ENCODE results near the gene QPCT.

Gene QPCT

DNA sequence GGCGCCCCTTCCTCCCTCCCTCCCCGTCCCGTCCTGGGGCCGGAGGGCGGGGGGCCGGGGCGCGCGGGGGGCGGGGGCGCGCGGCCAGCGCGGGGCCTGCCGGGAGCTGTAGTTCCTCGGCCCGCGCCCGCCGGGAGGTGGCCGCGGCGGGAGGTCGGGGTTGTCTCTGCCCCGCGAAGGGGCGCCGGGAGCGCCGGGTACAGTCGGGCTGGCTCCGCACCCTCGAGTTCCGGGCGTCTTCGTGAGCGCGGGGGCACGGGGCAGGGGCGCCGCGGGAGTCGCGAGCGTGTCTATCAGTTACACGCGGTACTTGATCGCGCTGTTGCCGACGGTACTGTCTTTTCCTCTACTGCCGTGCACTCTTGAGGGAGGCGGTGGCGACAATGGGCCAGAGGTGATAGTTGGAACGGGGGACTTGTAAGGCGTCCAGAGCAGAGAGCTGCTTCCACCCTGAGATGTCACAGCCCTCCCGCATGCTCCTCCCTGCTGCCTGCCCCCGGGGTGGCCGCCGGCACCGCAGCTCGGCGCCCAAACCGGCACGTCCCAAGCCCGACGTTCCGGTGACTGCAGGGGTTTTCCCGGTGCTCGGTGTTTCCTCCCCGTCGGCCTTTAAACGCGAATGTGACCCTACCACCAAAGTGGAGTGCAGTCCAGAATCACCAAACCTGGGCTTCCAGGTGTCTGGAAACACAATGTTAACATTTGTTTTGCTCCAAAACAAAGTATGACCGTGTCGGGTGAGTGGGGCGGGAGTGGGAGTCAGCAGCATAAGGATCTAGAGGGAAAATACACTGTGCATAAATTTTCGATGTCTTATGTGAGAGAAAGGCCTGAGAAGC is 19.4 kb upstream of the QPCT start, which contains the start of gene PRKD3:
PRKD3 (minus strand) TSS at position 48 of the 839 bp plus-strand sequence. CDS start 8,309 bp downstream, outside the sequence.
- in situ Hi-C loops (cut with MboI; ENCODE audit: low sequenced_read_pairs), result no loop called here

DNA sequence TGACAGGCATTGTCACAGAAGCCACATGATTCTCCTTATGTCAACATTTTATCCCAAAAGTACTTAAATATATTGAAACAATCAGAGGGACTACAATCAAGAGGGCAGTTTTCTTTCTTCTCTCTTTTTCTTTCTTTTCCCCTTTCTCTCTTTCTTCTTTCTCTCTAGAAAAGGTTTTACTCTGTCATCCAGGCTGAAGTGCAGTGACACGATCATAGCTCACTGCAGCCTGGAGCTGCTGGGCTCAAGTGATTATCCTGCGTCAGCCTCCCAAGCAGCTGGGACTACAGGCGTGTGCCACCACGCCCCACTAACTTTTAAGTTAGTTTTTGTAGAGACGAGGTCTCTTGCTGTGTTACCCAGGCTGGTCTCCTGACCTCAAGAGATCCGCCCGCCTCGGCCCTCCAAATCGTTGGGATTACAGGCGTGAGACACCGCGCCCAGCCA is 18.8 kb upstream of the QPCT start:
- in situ Hi-C loops (cut with MboI; ENCODE audit: low sequenced_read_pairs), result no loop called here

DNA sequence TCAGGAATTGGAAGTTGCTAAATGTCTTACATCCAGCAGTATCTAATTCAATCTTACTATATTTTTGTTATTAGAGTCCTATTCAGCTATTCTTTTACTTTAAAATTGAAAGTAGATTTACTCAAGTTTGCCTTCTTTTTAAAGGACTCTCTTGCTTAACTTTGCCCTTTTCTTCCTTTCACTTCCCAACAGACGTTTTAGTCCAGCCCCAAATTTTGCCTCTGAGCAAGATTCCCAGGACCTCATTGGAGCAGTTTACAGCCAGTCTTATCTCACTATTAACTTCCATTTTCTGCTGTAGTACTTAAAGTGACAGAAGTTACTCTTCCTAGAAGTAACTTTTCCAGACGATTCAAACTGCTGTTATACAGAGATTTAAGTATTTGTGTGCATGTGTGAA is 18.1 kb upstream of the QPCT start:
- in situ Hi-C loops (cut with MboI; ENCODE audit: low sequenced_read_pairs), result no loop called here

DNA sequence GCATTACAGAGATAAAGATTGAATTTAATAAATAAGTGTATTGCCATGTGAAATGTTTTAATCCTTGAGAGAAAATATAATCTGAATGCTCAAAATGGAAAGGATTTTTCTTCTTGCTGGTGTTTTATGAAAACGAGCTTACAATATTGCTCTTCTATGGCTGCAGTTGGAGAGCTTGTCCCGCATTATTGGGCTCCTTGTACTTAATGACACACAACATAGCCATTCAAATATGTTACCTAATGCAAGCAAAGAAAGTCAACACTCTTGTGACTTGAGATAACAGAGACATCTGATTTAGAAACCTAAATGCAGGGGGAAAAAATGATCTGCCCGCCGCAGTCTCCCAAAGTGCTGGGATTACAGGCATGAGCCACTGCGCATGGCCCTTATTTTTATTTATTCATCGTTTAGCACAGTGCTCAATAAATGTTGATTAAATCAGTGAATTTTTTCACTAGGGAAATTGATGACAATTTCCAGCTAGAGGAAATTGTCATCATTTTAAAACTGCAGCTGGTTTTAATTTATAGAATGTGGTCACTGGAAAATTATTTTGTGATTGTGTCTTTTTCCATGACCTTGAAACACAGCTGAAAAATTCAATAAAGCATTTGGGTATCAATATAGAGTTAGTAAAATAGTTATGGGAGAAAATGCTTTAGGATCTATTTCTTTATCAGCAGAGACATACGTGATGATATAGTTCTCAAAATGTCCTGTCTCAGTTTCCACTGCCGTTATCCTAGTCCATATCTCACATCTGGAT is 17.4 kb upstream of the QPCT start:
- in situ Hi-C loops (cut with MboI; ENCODE audit: low sequenced_read_pairs), result no loop called here

DNA sequence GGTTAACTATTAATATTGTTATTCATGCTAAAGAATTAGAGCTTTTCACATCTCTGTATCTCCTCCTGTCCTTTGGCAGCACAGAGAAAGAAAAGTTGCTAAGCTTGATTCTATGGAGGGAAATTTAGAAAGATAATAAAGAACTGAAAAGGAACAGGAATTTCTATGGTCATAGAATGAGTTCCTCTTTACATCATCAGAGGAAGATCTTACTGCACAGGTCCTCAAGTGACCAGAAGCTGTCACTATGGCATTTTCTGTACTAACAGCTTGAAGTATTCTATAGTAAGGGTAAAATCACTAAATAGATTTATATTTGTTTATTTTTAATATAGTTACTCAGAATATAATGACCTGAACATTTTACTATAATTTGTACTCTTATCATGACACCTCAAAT is 13.7 kb upstream of the QPCT start:
- in situ Hi-C loops (cut with MboI; ENCODE audit: low sequenced_read_pairs), result no loop called here

DNA sequence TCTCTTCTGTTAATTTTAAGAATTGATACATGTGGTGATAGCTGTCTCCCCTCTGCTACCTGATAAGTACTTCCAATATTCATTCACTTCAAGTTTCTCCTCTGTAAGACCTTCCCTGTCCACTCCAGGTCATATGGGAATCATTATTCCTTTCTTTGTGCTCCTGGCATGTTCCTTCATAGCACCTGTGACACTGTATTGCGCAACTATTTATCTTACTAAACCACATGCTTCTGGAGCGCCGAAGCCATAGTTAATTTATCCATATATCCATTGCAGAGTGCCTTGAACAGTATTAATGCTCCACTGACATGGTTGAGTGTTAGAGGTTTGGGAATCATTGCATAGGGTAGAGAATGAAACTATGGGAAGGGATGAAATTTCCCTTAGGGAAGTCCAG is 11.9 kb upstream of the QPCT start:
- in situ Hi-C loops (cut with MboI; ENCODE audit: low sequenced_read_pairs), result no loop called here

DNA sequence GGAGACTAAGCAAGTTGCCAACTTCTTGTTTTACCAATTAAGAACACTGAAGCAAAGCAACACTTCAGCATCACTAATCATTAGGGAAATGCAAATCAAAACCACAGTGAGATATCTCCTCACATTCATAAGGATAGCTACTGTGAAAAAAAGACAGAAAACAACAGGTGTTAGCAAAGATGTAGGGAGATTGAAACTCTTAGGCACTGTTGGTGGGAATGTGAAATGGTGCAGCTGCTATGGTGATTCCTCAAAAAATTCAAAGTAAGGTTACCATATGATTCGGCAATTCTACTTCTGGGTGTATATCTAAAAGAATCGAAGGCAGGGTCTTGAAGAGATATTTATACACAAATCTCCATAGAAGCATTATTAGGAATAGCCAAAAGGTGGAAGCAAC is 11.2 kb upstream of the QPCT start:
- in situ Hi-C loops (cut with MboI; ENCODE audit: low sequenced_read_pairs), result no loop called here

DNA sequence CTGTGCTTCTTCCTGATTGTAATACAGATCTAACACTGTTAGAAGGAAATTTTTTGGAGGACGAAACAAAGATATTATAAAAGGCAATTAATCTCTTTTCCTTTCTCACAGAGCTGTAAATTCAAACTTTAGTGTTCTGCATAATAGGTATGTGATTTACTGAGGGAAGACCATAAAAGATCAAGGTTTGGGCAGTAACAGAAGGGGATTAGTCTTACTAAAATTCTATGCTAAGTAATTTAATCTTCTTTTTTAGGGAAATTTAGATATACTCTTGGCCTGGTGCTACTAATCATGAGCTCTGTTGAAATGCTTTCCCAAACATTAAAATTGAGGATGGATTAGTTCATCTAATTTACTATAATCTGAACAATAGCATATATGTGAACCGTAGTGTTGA is 8.8 kb upstream of the QPCT start:
- in situ Hi-C loops (cut with MboI; ENCODE audit: low sequenced_read_pairs), result no loop called here

DNA sequence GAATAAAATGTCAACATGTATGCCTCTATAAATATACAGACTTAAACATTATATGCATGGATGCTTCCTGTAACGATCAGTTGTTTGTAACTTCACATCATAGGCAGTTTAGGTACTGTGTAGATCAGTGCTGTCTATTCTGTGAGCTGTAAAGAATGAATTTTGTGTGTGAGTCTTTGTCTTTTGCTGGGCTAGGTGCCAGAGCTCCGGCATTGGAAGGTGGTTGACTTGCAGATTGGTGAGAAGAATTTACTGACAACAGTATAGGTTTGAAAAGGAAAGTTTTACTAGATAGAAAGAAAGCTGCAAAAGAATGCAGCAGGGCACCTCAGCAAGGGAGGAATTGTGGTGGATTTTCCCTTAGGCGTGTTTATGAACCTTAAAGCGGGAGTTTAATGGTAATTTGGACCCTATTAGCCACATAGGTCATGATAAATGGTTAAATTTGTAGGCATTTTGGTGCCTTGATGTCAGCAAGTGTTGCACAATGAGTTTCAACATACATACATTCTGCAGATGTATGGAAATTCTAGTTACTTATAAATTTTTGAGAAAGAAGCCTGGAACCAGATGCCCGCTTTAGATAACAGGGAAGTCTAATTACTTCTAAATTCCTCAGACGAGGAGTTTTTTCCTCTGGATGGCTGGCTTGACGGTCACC is 6.7 kb upstream of the QPCT start:
- in situ Hi-C loops (cut with MboI; ENCODE audit: low sequenced_read_pairs), result no loop called here

DNA sequence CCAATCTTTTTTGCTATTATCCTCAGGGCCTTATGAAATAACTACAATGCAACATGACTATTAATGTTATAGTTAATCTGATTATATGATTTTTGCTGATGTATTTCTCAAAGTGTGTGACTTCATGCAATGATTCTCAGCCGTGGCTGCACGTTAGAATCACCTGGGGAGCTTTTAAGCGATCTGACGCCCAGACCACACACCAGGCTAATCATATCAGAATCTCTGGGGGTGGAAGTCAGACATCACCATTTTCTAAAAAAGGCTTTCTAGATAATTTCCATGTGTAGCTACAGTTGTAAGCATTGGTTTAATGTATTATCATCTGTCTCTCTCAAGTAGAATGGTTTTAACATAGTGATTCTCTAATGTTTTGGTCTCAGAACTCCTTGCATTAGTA is 5.5 kb upstream of the QPCT start:
- in situ Hi-C loops (cut with MboI; ENCODE audit: low sequenced_read_pairs), result no loop called here

DNA sequence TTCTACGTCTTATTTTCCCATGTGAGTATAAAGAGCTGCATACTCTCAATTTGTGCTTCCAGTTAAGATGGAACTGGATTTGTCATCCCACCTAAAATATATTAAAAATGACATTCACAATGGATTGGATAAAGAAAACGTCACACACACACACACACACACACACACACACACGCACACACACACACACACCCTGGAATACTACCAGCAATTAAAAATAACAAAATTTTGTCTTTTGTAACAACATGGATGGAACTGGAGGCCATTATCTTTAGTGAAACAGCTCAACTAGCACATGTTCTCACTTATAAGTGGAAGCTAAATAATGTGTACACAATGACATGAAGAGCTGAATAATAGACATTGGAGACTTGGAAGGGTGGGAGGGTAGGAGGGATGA is 3.8 kb upstream of the QPCT start:
- in situ Hi-C loops (cut with MboI; ENCODE audit: low sequenced_read_pairs), result no loop called here

DNA sequence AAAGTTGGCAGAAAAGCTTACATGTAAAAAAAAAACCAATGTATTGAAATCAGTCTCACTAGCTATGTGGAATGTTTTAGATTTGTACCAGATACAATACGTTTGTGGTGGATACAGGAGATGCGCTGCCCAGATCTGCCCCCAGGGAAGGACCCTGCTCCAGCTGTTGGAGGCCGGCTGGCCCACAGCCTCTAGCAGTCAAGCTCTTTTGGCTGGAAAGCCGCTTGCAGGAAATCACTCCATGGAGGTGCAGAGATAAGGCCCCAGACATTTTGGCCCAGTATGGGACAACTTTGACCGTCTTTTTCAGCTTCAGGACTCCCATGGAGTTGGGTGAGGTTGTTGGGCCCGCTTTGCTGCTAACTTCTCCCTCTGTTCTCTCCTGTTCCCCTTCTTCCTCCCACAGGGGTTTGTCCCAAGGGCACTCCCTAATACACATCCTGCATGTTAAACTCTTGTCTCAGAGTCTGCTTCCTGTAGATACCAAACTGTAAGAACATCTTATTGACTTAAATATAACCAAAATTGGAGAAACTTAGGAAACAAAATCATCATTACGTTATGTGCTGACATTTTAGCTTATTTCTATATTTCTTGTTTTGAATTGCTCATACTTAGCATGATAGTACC is 1.7 kb upstream of the QPCT start:
- in situ Hi-C loops (cut with MboI; ENCODE audit: low sequenced_read_pairs), result no loop called here

DNA sequence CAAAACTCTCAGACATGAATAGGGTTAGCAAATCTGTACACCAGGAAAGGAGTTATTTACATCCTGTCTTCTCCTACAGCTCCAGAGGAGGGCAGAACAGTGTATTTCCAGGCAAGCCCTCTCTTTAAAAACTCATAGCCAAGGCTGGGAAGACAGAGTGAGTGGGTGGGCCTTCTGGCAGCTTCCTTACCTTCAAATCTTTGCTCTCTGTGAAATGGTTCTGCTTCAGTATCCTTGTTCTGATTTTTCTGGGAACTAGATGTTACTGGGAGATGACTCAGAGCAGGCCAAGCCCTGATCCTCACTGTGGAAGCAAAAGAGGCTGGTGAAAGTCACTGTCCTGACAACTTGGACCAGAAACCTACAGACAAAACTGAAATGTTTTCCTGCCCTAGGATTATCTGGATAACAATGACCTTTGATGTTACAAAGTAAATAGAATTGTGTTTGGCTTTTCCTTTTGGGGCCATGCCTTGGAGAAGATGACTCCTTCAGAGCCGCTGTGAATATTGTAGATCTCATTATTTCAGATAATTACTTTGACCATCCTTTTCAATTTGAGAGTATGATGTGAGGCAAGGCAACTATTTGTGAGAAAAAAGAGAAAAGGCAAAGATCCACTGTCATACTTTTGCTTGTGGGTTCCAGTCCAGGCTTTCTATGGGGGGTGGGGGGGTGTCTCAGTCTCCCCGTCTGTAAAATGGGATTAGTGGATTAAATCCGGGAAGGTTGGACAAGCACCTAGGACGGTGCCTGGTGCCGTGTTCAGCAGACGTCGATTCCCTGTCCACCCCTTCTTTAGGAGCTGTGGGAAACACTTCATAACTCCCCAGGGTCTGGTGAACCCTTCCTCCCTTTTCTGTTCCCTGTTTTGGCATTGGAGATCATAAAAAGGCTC is 644 bp upstream of the QPCT start:
- in situ Hi-C loops (cut with MboI; ENCODE audit: low sequenced_read_pairs), result no loop called here

DNA sequence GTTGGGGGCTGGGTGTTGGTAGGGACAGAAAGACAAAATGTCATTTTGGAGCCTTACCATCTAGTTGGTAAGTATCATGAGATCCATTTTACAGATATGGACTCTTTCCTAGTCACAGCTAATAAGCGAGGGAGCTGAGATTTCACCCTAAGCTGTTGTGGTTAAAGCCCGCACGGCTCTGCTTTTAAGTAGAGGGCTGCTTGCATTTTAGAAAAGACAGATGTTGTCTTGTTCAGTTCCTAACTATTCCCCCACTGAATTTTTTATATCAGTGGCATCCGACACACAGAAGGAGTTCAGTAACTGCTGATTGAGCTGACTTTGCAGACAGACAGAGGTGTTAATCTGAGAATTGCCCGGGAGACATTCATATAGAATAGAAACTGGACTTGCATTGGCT is 3.7 kb downstream of the QPCT start:
- in situ Hi-C loops (cut with MboI; ENCODE audit: low sequenced_read_pairs), result no loop called here

DNA sequence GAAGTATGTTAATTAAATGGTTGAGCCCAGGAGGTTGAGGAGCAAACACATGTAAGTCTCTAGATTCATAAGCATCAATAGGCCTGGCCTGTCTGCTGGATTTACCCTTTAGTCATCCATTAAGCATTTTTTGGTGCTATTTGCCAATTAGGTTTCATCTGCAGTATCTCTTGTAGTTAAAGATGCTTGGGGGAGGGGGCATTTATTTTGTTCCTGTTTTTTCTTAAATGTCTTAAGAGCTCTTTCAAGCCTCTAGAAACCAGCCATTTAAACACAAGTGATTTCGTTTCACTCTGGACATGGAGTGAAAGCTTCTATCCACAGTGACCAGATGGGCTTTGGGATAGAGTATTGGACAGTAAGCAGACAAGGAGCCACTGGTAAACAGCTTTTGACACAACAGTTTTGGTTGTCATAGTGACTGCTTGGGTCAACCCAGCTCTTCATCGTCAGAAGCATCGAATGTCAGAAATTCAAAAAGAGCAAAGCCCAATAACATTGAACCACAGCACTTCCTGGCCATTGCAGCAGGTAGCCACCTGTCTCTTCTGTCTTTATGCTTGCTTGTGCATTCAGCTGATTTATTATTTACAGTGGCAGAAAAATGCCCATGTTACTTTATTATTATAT is 4.9 kb downstream of the QPCT start:
- in situ Hi-C loops (cut with MboI; ENCODE audit: low sequenced_read_pairs), result no loop called here

DNA sequence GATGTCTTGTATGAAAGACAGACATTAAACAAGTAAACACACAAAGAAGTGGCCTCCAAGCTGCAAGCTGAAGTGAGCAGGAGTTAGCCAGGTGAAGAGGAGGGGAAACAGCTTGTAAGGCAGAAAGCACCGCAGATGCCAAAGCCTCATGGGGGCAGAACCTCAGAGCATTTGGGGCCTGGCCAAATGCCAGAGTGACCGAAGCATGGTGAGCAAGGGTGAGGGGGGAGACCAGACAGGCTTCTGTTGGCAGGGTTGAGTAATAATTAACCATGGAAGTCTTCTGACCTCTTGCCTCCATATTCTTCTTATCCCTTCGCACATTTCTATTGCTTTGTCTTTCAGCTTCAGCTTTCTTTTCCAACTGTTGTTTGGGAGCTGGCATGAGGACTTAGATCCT is 5.6 kb downstream of the QPCT start:
- in situ Hi-C loops (cut with MboI; ENCODE audit: low sequenced_read_pairs), result no loop called here

DNA sequence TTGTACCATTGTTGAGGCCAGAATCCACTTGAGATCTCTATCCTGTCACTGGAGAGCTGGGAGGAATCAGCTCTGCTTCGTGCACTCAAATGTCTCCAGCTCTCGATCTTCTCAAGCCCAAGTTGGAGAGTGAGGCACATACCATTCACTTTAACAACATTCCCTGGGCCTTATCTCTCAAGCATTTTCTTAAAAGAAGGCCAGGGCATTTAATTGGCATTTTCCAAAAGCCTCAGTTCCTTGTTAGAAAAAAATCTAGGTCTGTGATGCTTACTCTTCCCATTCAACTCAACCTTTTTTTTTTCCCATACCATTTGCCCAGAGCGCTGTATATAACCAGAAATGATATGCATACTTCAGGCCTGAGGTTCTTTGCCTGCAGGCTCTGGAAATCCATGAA is 10.1 kb downstream of the QPCT start:
- in situ Hi-C loops (cut with MboI; ENCODE audit: low sequenced_read_pairs), result no loop called here

DNA sequence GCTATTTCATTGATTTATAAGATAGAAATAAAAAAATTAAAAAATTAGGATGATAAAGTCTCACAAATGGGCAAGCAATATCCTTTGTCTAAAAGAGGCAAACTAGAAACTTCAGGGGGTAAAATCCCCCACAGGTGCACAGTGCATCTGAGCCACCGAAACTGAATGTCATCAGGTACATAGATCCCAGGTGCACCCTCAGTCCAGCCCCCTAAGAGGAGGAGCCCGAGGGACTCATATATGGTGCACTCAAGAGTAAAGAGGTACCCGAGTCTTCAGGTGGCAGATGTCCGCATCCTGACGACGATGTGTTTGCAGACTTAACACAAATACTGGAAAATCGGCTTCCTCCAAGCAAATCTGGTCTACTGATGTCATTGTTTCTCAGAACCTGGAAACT is 11.3 kb downstream of the QPCT start:
- in situ Hi-C loops (cut with MboI; ENCODE audit: low sequenced_read_pairs), result no loop called here

DNA sequence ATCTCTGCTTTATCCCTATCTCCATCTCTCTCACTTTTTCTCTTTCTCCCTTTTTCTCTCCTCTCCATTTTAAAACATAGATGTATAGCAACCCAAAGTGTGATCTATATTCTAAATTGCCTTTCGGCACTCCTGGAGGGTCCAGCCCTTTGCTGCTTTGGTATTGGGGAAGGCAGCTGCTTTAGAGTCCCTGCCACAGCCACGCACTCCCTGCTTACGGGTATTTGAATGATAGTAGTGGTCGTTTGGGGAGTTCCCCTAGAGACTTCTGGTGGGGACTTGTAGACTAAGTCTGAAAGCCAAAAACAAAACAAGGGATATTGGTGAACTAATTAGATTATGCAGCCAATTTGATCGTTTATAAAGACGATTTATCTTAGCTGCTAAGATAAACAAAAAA is 11.9 kb downstream of the QPCT start:
- in situ Hi-C loops (cut with MboI; ENCODE audit: low sequenced_read_pairs), result no loop called here

DNA sequence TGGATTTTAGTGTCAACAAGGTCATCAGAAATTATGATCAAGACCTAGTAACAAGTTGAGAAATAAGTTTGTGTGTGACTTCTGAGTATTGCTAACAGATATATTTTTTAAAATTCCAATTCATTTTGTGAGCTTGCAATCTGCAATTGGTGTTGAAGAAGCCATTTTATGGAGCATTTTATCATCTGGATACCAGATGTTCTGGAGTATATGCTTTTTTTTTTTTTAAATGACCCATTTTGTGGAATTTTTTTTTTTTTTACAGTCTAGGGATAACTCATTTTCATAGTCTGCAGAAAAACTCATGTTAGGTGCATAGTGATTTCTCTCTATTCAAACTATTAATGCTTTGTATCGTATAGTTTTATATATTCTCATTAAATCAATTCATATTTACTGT is 12.6 kb downstream of the QPCT start:
- in situ Hi-C loops (cut with MboI; ENCODE audit: low sequenced_read_pairs), result no loop called here
